Choroid plexus epithelial cell (primary cell): Measurements from ENCODE around the gene LMOD3.

Experiments used
- DNase-seq: peaks from one replicate; pipeline ENCODE4 v3.0.0-alpha.2; 2010; ENCODE audit warnings: low read depth
- H3K4me3 ChIP-seq: 2 replicates; pipeline ENCODE4 v1.5.1; 2011; ENCODE audit warnings: low read depth, mild to moderate bottlenecking, control low read depth, low read length, moderate library complexity
- CTCF ChIP-seq: conservative IDR thresholded peaks from 2 replicates; pipeline ENCODE4 v1.5.1; 2011; ENCODE audit warnings: low read depth, mild to moderate bottlenecking, control low read depth, inconsistent platforms, low read length, moderate library complexity

The LMOD3 gene

GRCh38 chr3:69142797-69143454 lies 20.5 kb upstream of the LMOD3 start:
- no peak overlapping the region for H3K4me3 ChIP-seq
- no peak for DNase-seq
- no peak for TF ChIP-seq CTCF

GRCh38 chr3:69142090-69142489 lies 19.7 kb upstream of the LMOD3 start:
- H3K4me3 ChIP-seq, result no peak overlapping the region
- no peak for TF ChIP-seq CTCF
- DNase-seq, result peak; percentile 80

GRCh38 chr3:69141313-69141712 lies 18.9 kb upstream of the LMOD3 start:
- no peak for DNase-seq
- no peak overlapping the region for H3K4me3 ChIP-seq
- TF ChIP-seq CTCF, result no peak

- no peak for DNase-seq
- H3K4me3 ChIP-seq, result no peak overlapping the region
- no peak for TF ChIP-seq CTCF
Measured at GRCh38 chr3:69137412-69137811, 15.0 kb upstream of the LMOD3 start.

GRCh38 chr3:69137005-69137404 lies 14.6 kb upstream of the LMOD3 start:
- peak; percentile 60 for DNase-seq
- H3K4me3 ChIP-seq, result no peak overlapping the region
- TF ChIP-seq CTCF, result no peak

GRCh38 chr3:69130689-69131088 lies 8.3 kb upstream of the LMOD3 start:
- no peak for TF ChIP-seq CTCF
- DNase-seq, result no peak
- H3K4me3 ChIP-seq, result no peak overlapping the region

- no peak overlapping the region for H3K4me3 ChIP-seq
- no peak for DNase-seq
- TF ChIP-seq CTCF, result no peak
Measured at GRCh38 chr3:69129531-69129930, 7.1 kb upstream of the LMOD3 start.
